CD4-positive, alpha-beta T cell treated with Interleukin-2 at 100 ng/mL for 4 hours (primary cell): ENCODE measurements around the gene SPCS1.
A peak's percentile ranks its signal among the peaks of the same experiment; 100 is the strongest.
"Not testable (repeated sequence)": the region's sequence is repeated elsewhere in the genome, so short reads cannot be mapped to it uniquely, and the experiment has no call there.

Source experiments
- DNase-seq: peaks from one replicate; pipeline ENCODE4 v3.0.0-alpha.2; 2020; ENCODE audit warnings: low spot score

SPCS1 gene

GRCh38 chr3:52705688-52706686 lies at the start of gene SPCS1, which contains the start of gene GLT8D1:
Gene SPCS1, plus strand, starts transcription at chr3:52706106. Its CDS starts 141 bp downstream, at chr3:52706247.
Gene GLT8D1, minus strand, starts transcription at chr3:52705791. Its CDS starts 5,331 bp downstream, at chr3:52700460.
- peak; percentile 82 for DNase-seq

GRCh38 chr3:52660046-52660445 lies 45.9 kb upstream of the SPCS1 start:
- no peak for DNase-seq

GRCh38 chr3:52663098-52663497 lies 42.8 kb upstream of the SPCS1 start:
- DNase-seq: no peak

GRCh38 chr3:52670621-52671521 lies 35.0 kb upstream of the SPCS1 start:
- DNase-seq: peak; percentile 73

- DNase-seq: peak; percentile 6
These were observed 34.2 kb upstream of the SPCS1 start for GRCh38 chr3:52671676-52672075.

GRCh38 chr3:52676201-52676600 lies 29.7 kb upstream of the SPCS1 start:
- not testable (repeated sequence) for DNase-seq

GRCh38 chr3:52678265-52679198 lies 27.4 kb upstream of the SPCS1 start:
- DNase-seq: no peak

GRCh38 chr3:52679199-52679538 lies 26.7 kb upstream of the SPCS1 start:
- DNase-seq: no peak

GRCh38 chr3:52679811-52680210 lies 26.1 kb upstream of the SPCS1 start:
- DNase-seq: no peak

- DNase-seq: no peak
These were observed 24.3 kb upstream of the SPCS1 start for GRCh38 chr3:52681596-52681995.

GRCh38 chr3:52682016-52682415 lies 23.9 kb upstream of the SPCS1 start:
- DNase-seq: peak; percentile 10

- no peak for DNase-seq
These were observed 22.3 kb upstream of the SPCS1 start for GRCh38 chr3:52683611-52684010.

GRCh38 chr3:52684184-52684583 lies 21.7 kb upstream of the SPCS1 start:
- no peak for DNase-seq

- peak; percentile 69 for DNase-seq
These were observed 20.6 kb upstream of the SPCS1 start for GRCh38 chr3:52685285-52685708.

GRCh38 chr3:52685709-52686691 lies 19.9 kb upstream of the SPCS1 start, which contains the start of the genes GNL3 and PBRM1:
Gene GNL3, plus strand, starts transcription at chr3:52686032. Its CDS starts 61 bp downstream, at chr3:52686093.
Gene PBRM1, minus strand, starts transcription at chr3:52685913.
- peak; percentile 92 for DNase-seq

GRCh38 chr3:52688266-52688665 lies 17.6 kb upstream of the SPCS1 start:
- DNase-seq: no peak

- DNase-seq: no peak
These were observed 16.8 kb upstream of the SPCS1 start for GRCh38 chr3:52689151-52689550.

GRCh38 chr3:52690560-52690959 lies 15.3 kb upstream of the SPCS1 start:
- DNase-seq: no peak

GRCh38 chr3:52693071-52693470 lies 12.8 kb upstream of the SPCS1 start:
- DNase-seq: no peak
